Endothelial cell of umbilical vein (primary cell): ENCODE measurements around the gene ADAMTS12. TPM values are rescaled to one million over a fixed set of nuclear protein-coding genes. Genes with fewer than 3 reads are reported as not detected.

Source experiments
- BruUV-seq: library from RNA; stranded (reverse); fragments of 400-500 nt; replicated peaks from 2 replicates; lab custom pipeline; 2021; lab: Mats Ljungman, UMichigan
- CTCF ChIA-PET: fragments of 300-600, 350-600 bp; sonication (Branson Sonifier 250); formaldehyde crosslinking; loops from one replicate; lab custom pipeline; 2021; ENCODE audit warnings: antibody characterized with exemption, inconsistent platforms; lab: Charles Lee
- POLR2A ChIA-PET: fragments of 300-600, 350-600 bp; sonication (Branson Sonifier 250); formaldehyde crosslinking; loops from one replicate; lab custom pipeline; 2021; ENCODE audit warnings: antibody characterized with exemption, inconsistent platforms; lab: Charles Lee
- DNase-seq: peaks from one replicate; pipeline ENCODE4 v3.0.0-alpha.2; 2011; ENCODE audit warnings: low read depth, low spot score
- FAIRE-seq: peaks from 2 replicates; lab custom pipeline; 2011; peaks lifted over from hg19 to GRCh38; lab: Jason Lieb, UNC
- H2AFZ ChIP-seq: 2 replicates; pipeline ENCODE4 v1.6.0; 2012; ENCODE audit warnings: low read depth, low read length, control low read depth, inconsistent platforms
- H3K27ac ChIP-seq: 2 replicates; pipeline ENCODE4 v1.5.1; 2011; ENCODE audit warnings: low read depth, mild to moderate bottlenecking, control low read depth, low read length, moderate library complexity; ENCODE audit not compliant: insufficient read depth
- H3K27me3 ChIP-seq, 2 experiments: 2 replicates each; pipeline versions ENCODE4 v1.6.0 to v1.6.1; 2011; ENCODE audit warnings: low read length in 2 of 2, mixed read lengths in 1 of 2; ENCODE audit not compliant: control insufficient read depth in 2 of 2, insufficient read depth in 2 of 2
- H3K36me3 ChIP-seq, 2 experiments: 2 replicates in 1 of 2; 3 replicates in 1 of 2; pipeline ENCODE4 v1.5.1; 2011; ENCODE audit warnings: low read length in 2 of 2, mild to moderate bottlenecking in 1 of 2, moderate library complexity in 1 of 2; ENCODE audit not compliant: control insufficient read depth in 2 of 2, insufficient read depth in 2 of 2; ENCODE audit errors: extremely low read depth in 1 of 2
- H3K4me1 ChIP-seq: 3 replicates; pipeline ENCODE4 v1.5.1; 2011; ENCODE audit warnings: mild to moderate bottlenecking, low read length; ENCODE audit not compliant: control insufficient read depth, insufficient read depth; ENCODE audit errors: extremely low read depth
- H3K4me2 ChIP-seq: 2 replicates; pipeline ENCODE4 v1.6.1; 2011; ENCODE audit warnings: low read length, control low read depth, mixed read lengths; ENCODE audit not compliant: insufficient read depth
- H3K4me3 ChIP-seq, 3 experiments: fragments of 200-600 bp in 1 of 3; sonication (generic), shearing (Covaris generic) in 1 of 3; replicated peaks in 1 of 3; 2 replicates each; pipeline ENCODE4 v1.5.1; 2011 to 2016; ENCODE audit warnings: control low read depth in 3 of 3, low read length in 3 of 3, mild to moderate bottlenecking in 2 of 3, inconsistent platforms in 1 of 3, low read depth in 1 of 3, moderate library complexity in 1 of 3; ENCODE audit not compliant: insufficient read depth in 1 of 3
- H3K79me2 ChIP-seq: 2 replicates; pipeline ENCODE4 v1.6.0; 2012; ENCODE audit warnings: low read length, inconsistent platforms; ENCODE audit not compliant: control insufficient read depth, insufficient read depth
- H3K9ac ChIP-seq: replicated peaks from 2 replicates; pipeline ENCODE3; 2011; ENCODE audit warnings: low read length, control low read depth; ENCODE audit not compliant: insufficient read depth; ENCODE audit errors: extremely low read depth
- H3K9me1 ChIP-seq: replicated peaks from 3 replicates; pipeline ENCODE4 v1.6.0; 2011; ENCODE audit warnings: mild to moderate bottlenecking, low read length; ENCODE audit not compliant: control insufficient read depth, insufficient read depth; ENCODE audit errors: extremely low read depth
- H3K9me3 ChIP-seq: replicated peaks from 2 replicates; pipeline ENCODE4 v1.5.1; 2012; ENCODE audit warnings: low read length, inconsistent platforms; ENCODE audit not compliant: control insufficient read depth, insufficient read depth
- H4K20me1 ChIP-seq: replicated peaks from 2 replicates; pipeline ENCODE3; 2011; ENCODE audit warnings: mild to moderate bottlenecking, low read length; ENCODE audit not compliant: control insufficient read depth, insufficient read depth; ENCODE audit errors: extremely low read depth
- CTCF ChIP-seq, 2 donors: IDR thresholded peaks; 1 replicate in 1 of 2; 2 replicates in 1 of 2; pipeline ENCODE4 v1.5.1; 2011; ENCODE audit warnings: low read length in 2 of 2, mild to moderate bottlenecking in 2 of 2, moderate library complexity in 2 of 2, control low read depth in 1 of 2, inconsistent platforms in 1 of 2, low read depth in 1 of 2; ENCODE audit not compliant: insufficient read depth in 1 of 2; ENCODE audit errors: extremely low read depth in 1 of 2
- EZH2 ChIP-seq: IDR thresholded peaks from 2 replicates; pipeline ENCODE4 v1.6.1; 2012; ENCODE audit warnings: borderline replicate concordance, low read depth, mild to moderate bottlenecking, moderate library complexity, low read length, inconsistent platforms; ENCODE audit not compliant: severe bottlenecking
- FOS ChIP-seq: IDR thresholded peaks from 2 replicates; pipeline ENCODE4 v1.6.1; 2011; ENCODE audit warnings: mild to moderate bottlenecking, low read length, moderate library complexity, borderline replicate concordance; ENCODE audit not compliant: insufficient read depth
- GATA2 ChIP-seq: IDR thresholded peaks from 2 replicates; pipeline ENCODE4 v1.7.0; 2011; ENCODE audit warnings: low read depth, mild to moderate bottlenecking, moderate library complexity, mixed read lengths, low read length; ENCODE audit not compliant: insufficient read length, insufficient read depth
- JUN ChIP-seq: IDR thresholded peaks from 2 replicates; pipeline ENCODE4 v1.6.1; 2011; ENCODE audit warnings: borderline replicate concordance, low read depth; ENCODE audit not compliant: insufficient read length, insufficient read depth
- MAX ChIP-seq: IDR thresholded peaks from 2 replicates; pipeline ENCODE4 v1.6.1; 2011; ENCODE audit not compliant: insufficient read depth, insufficient read length
- MYC ChIP-seq: IDR thresholded peaks from one replicate; pipeline ENCODE4 v1.6.1; 2011; ENCODE audit warnings: mild to moderate bottlenecking, low read depth, low read length
- POLR2A ChIP-seq: IDR thresholded peaks from 2 replicates; pipeline ENCODE4 v1.6.1; 2012; ENCODE audit warnings: low read depth, mild to moderate bottlenecking, control low read depth, low read length
- POLR2AphosphoS5 ChIP-seq: IDR thresholded peaks from 2 replicates; pipeline ENCODE4 v1.6.1; 2012; ENCODE audit warnings: low read depth, mild to moderate bottlenecking, control low read depth, low read length, moderate library complexity; ENCODE audit not compliant: insufficient read depth
- dilution Hi-C: fragments of 300-500 bp; cut with MboI; formaldehyde crosslinking; loops from one replicate; pipeline ENCODE4 v1.15.0; 2019; ENCODE audit warnings: low sequenced_read_pairs; ENCODE audit not compliant: extremely low pct_ligation_motif_present
- intact Hi-C: fragments of 100-400 bp; cut with micrococcal nuclease; formaldehyde crosslinking; loops from one replicate; pipeline ENCODE4 v1.10.0; 2022
- polyA plus RNA-seq, 4 experiments: library from polyadenylated mRNA; depleted of rRNA in 3 of 4; stranded (reverse) in 3 of 4; unstranded in 1 of 4; fragments of >200 nt; gene quantifications; 2 replicates each; pipeline versions ENCODE4 v1.2.1 to v1.2.3, GENCODE V29; 2011 to 2012; ENCODE audit warnings: missing spikeins in 1 of 4
- total RNA-seq: library from RNA; stranded (reverse); gene quantifications from 2 replicates; pipeline ENCODE4 v1.2.3, GENCODE V29; 2021

ADAMTS12 gene
- total and polyA plus RNA-seq, 2 donors (not counting 3 experiments of a cell fraction or from before 2014, with no cell fraction given) = 0.88 TPM; not detected in 1

GRCh38 chr5:33639474-33639873 lies 252.3 kb downstream of the ADAMTS12 start:
- no peak for DNase-seq
- Histone ChIP-seq H3K9me3 (no peaks in the 10 kb centered on the region), H3K4me2 (no peak overlapping the region), H3K4me3 (no peak overlapping the region), H3K9ac (no peak overlapping the region), H3K36me3 (no peaks in the 10 kb centered on the region), H3K79me2 (no peaks in the 10 kb centered on the region), H3K27me3 (no peaks in the 10 kb centered on the region), H3K4me1 (no peaks in the 10 kb centered on the region), H3K27ac (no peak overlapping the region), H4K20me1 (no peaks in the 10 kb centered on the region), H3K9me1 (no peaks in the 10 kb centered on the region), H2AFZ (no peak overlapping the region)
- no peak for FAIRE-seq
- ChIA-PET CTCF (no interaction called here), POLR2A (no interaction called here)
- dilution Hi-C loops = no loop called here
- TF ChIP-seq GATA2 (no peak), MYC (no peak), MAX (no peak), JUN (no peak), EZH2 (no peak), CTCF (IDR thresholded peaks at IDR 0.05; ENCODE audit: extremely low read depth in 1 of 2, insufficient read depth in 1 of 2, low read depth in 1 of 2, low read length in 2 of 2) (no peak), POLR2A (no peak), POLR2AphosphoS5 (no peak), FOS (no peak)
- intact Hi-C loops = no loop called here
- no TSS peak for BruUV-seq
